HAP-1 (cell line): Measurements from ENCODE around the gene SCD5.

Experiments used
- DNase-seq, 2 experiments: peaks; one replicate each; pipeline ENCODE4 v3.0.0-alpha.2; 2016 to 2020; ENCODE audit warnings: low spot score in 2 of 2
- H3K27me3 ChIP-seq: fragments of 250-450 bp; sonication (Bioruptor Pico); 2 replicates; pipeline ENCODE4 v1.5.1; 2020; ENCODE audit warnings: low read depth, mild to moderate bottlenecking, moderate library complexity
- H3K36me3 ChIP-seq: fragments of 250-450 bp; sonication (Bioruptor Pico); replicated peaks from 2 replicates; pipeline ENCODE4 v1.5.1; 2020; ENCODE audit warnings: mild to moderate bottlenecking
- H3K4me1 ChIP-seq: fragments of 250-450 bp; sonication (Bioruptor Pico); 2 replicates; pipeline ENCODE4 v1.5.1; 2020; ENCODE audit warnings: mild to moderate bottlenecking
- H3K4me3 ChIP-seq: fragments of 250-450 bp; sonication (Bioruptor Pico); 2 replicates; pipeline ENCODE4 v1.5.1; 2020; ENCODE audit warnings: mild to moderate bottlenecking, moderate library complexity
- H3K9me3 ChIP-seq: fragments of 250-450 bp; sonication (Bioruptor Pico); 2 replicates; pipeline ENCODE4 v1.5.1; 2020; ENCODE audit warnings: mild to moderate bottlenecking, moderate library complexity
- in situ Hi-C: fragments of 300-500 bp; cut with MboI; formaldehyde crosslinking; loops from 3 replicates; pipeline ENCODE4 v1.14.3; 2020; ENCODE audit warnings: low sequenced_read_pairs, inconsistent platforms, mixed read lengths

The SCD5 gene

DNA sequence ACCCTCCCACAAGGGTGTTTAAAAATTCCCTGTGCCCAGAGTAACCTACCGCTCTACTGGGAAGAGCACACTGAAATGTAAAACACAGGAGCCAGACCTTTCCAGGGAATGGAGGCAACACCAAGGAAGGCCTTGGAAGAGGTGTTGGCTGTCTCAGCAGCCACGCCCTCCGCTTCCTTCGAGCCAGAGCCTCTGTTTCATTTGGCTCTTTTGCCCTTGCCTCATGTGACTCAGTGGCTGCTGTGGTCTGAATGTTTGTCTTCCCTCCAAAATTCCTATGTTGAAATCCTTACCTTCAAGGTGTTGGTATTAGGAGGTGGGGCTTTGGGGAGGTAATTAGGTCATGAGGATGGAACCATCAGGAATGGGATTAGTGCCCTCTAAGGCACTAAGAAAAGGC lies 11.3 kb downstream of the SCD5 start:
- Histone ChIP-seq H3K4me3 (no peak overlapping the region), H3K9me3 (no peaks in the 10 kb centered on the region), H3K27me3 (no peaks in the 10 kb centered on the region), H3K36me3 (no peaks in the 10 kb centered on the region), H3K4me1 (peaks cover 25% of the 10 kb centered on the region)
- DNase-seq: no peak
- in situ Hi-C loops: no loop called here

- Histone ChIP-seq H3K36me3 (no peaks in the 10 kb centered on the region), H3K4me1 (peaks cover 25% of the 10 kb centered on the region), H3K27me3 (no peaks in the 10 kb centered on the region), H3K9me3 (no peaks in the 10 kb centered on the region), H3K4me3 (no peak overlapping the region)
- DNase-seq: no peak
- in situ Hi-C loops: no loop called here
These were observed 11.8 kb downstream of the SCD5 start for GRCh38 chr4:82786828-82787227.

DNA sequence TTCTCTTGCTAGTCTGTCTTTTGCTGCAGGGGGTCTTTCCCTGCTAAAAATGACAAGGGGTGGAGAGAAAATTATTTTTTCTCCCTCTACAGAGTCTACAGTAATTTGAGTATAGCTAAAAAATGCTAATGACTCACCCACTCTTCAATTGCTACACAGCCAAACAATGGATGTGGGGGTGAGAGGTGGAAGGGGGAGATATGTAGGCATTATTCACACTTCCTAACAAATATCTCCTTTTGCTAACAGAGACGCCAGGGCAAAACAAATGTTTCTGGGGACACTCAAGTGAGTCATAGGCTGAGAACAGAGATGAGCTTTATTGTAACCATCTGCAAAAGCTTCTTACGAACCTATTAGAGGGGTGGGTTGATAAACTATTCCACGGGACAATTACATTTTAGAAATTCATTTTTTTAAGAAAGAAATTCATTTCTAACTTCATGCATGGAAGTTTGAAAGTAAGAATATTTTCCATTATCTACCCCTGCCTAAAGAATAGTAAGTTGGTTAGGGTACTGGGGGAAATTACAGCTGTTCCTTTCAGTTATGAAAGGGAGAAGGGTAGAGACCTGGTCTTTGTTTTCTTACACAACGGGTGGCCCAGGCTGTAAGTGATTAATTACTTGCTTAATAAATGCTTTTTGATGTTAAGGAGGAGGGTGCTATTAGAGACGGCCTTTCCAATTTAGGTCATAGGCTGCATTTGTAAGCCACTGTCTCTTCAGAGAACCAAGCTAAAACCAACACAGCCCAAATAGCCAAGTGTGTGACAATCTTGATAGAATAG lies 12.8 kb downstream of the SCD5 start:
- no peaks in the 10 kb centered on the region for H3K27me3 ChIP-seq
- H3K4me3 ChIP-seq: no peak overlapping the region
- no peaks in the 10 kb centered on the region for H3K9me3 ChIP-seq
- in situ Hi-C loops: no loop called here
- H3K4me1 ChIP-seq: peaks cover 31% of the 10 kb centered on the region
- DNase-seq: peak; percentile 52 to 62
- no peaks in the 10 kb centered on the region for H3K36me3 ChIP-seq

DNA sequence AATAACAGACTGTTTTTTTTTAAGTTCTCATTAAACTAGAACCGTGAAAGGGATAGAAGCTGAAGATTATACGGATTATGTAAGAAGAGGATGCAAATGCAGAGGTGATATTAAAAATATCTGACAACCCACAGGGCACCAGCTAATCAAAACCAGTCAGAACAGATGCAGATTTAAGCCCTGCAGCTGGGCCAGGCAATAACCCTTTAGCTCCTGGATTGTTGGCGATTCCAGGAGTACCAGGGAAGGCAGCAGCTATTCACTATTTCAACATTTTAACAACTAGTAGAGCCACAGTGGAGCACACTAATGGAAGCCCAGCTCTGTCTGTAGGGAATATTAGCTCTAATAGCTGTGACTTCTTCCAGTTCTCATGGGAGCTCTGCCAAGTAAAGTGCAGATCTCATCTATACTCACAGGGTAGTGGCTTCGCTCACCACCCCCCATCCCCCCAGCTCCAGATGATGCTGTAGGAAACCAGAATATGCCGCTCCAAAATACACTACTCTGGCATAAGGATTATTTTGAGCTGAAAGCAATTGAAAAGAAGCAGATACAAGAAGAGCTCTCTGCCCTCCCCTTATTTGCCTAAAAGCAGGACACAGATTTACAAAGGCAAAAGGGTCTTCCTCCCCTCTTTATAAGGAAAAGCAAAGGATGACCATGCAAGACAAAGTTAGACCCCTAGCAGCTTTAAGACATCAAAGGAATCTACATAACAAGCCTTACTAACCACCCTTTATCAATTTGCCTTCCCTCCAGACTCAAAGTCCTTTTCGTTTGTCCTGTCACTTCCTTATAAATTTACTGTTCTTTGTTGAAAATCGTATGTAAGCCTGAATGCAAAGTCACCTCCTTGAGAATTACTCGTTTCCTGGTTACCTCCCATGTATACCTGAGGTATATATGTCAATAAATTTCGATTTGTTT lies 13.7 kb downstream of the SCD5 start:
- in situ Hi-C loops: no loop called here
- Histone ChIP-seq H3K4me1 (peaks cover 32% of the 10 kb centered on the region), H3K27me3 (no peaks in the 10 kb centered on the region), H3K36me3 (no peaks in the 10 kb centered on the region), H3K4me3 (no peak overlapping the region), H3K9me3 (no peaks in the 10 kb centered on the region)
- peak; percentile 50 to 88 for DNase-seq

GRCh38 chr4:82782626-82783345 lies 15.8 kb downstream of the SCD5 start:
- DNase-seq: no peak
- Histone ChIP-seq H3K9me3 (no peaks in the 10 kb centered on the region), H3K4me3 (no peak overlapping the region), H3K4me1 (peaks cover 32% of the 10 kb centered on the region), H3K36me3 (no peaks in the 10 kb centered on the region), H3K27me3 (no peaks in the 10 kb centered on the region)
- in situ Hi-C loops: no loop called here

GRCh38 chr4:82780752-82781231 lies 17.8 kb downstream of the SCD5 start:
- H3K4me3 ChIP-seq: no peak overlapping the region
- no peaks in the 10 kb centered on the region for H3K27me3 ChIP-seq
- in situ Hi-C loops: no loop called here
- peaks cover 20% of the 10 kb centered on the region for H3K4me1 ChIP-seq
- no peaks in the 10 kb centered on the region for H3K36me3 ChIP-seq
- peak; percentile 60 to 89 for DNase-seq
- no peaks in the 10 kb centered on the region for H3K9me3 ChIP-seq

DNA sequence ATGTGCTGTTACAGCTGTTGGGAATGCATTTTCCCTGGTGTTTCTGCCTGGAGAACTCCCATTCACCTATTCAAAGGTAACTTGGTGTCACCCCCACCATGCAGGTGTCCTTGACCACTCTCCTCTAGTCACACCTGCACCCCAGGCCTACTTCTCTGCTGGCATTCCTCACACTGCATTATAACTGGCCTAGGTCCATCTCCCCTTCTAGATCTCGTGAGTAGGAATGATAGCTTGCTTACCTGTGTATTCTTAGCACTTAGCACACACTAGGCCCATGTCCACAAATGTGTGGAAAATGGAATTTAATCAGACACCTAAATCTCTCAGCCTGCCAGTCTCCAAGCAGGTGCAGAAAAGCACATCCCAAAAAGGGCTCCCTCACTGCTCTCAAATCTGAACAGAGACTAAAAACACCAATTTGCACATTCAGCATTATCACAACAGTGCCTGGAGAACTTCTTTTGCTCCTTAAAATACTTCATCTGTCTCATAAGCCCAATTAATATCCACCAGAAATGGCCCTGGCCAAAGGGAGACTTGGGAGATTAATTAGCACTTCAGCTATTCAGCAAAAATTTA lies 18.3 kb downstream of the SCD5 start:
- no peaks in the 10 kb centered on the region for H3K36me3 ChIP-seq
- no peaks in the 10 kb centered on the region for H3K9me3 ChIP-seq
- H3K27me3 ChIP-seq: no peaks in the 10 kb centered on the region
- DNase-seq: no peak
- H3K4me1 ChIP-seq: peaks cover 15% of the 10 kb centered on the region
- H3K4me3 ChIP-seq: no peak overlapping the region
- in situ Hi-C loops: no loop called here

- no peaks in the 10 kb centered on the region for H3K9me3 ChIP-seq
- no peak for DNase-seq
- in situ Hi-C loops: no loop called here
- H3K36me3 ChIP-seq: no peaks in the 10 kb centered on the region
- H3K4me3 ChIP-seq: no peak overlapping the region
- peaks cover 7% of the 10 kb centered on the region; the same call in 1 of the 2 replicates for H3K4me1 ChIP-seq
- no peaks in the 10 kb centered on the region for H3K27me3 ChIP-seq
These were observed 19.6 kb downstream of the SCD5 start for GRCh38 chr4:82779032-82779431.

GRCh38 chr4:82777857-82778525 lies 20.6 kb downstream of the SCD5 start:
- no peak for DNase-seq
- Histone ChIP-seq H3K4me3 (no peak overlapping the region), H3K4me1 (peaks cover 7% of the 10 kb centered on the region; the same call in 1 of the 2 replicates), H3K9me3 (no peaks in the 10 kb centered on the region), H3K27me3 (no peaks in the 10 kb centered on the region), H3K36me3 (no peaks in the 10 kb centered on the region)
- in situ Hi-C loops: no loop called here

- no peak for DNase-seq
- H3K36me3 ChIP-seq: no peaks in the 10 kb centered on the region
- H3K4me3 ChIP-seq: no peak overlapping the region
- no peaks in the 10 kb centered on the region for H3K27me3 ChIP-seq
- H3K4me1 ChIP-seq: peaks cover 7% of the 10 kb centered on the region; the same call in 1 of the 2 replicates
- in situ Hi-C loops: no loop called here
- H3K9me3 ChIP-seq: no peaks in the 10 kb centered on the region
These were observed 21.6 kb downstream of the SCD5 start for GRCh38 chr4:82776925-82777542.

GRCh38 chr4:82775243-82775642 lies 23.4 kb downstream of the SCD5 start:
- in situ Hi-C loops: no loop called here

DNA sequence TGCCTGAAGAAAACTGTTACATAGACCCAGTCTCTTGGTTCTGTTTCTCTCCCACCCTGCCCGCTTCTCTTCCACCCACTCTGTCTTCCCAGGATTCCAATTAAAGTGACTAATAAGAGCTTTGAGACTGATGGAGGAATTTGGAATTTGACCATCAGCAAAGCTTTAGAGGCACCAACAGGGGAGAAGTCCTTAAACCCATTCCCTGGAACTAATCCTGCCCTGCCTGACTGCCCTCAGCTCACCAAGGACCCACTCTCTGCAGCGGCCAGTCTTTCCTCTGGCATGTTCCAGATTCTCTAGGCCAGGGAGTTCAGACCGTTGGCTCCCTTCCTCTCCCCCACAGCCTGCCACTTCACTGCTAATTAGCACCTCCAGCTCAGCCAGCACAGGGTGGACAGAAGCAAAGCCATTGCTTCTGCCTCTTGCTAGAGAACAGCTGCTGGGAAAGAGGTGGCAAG lies 23.9 kb downstream of the SCD5 start:
- Histone ChIP-seq H3K4me1 (no peaks in the 10 kb centered on the region), H3K27me3 (no peaks in the 10 kb centered on the region), H3K9me3 (no peaks in the 10 kb centered on the region; the same call in 1 of the 2 replicates), H3K36me3 (no peaks in the 10 kb centered on the region), H3K4me3 (no peak overlapping the region)
- DNase-seq: no peak
- in situ Hi-C loops: no loop called here

More at GRCh38 chr4:82775243-82775642, 23.4 kb downstream of the SCD5 start:
- Histone ChIP-seq H3K27me3 (no peaks in the 10 kb centered on the region), H3K36me3 (no peaks in the 10 kb centered on the region), H3K4me3 (no peak overlapping the region), H3K4me1 (no peaks in the 10 kb centered on the region), H3K9me3 (no peaks in the 10 kb centered on the region; the same call in 1 of the 2 replicates)
- DNase-seq: no peak
